Measurements from ENCODE around the gene NTM.
A peak's percentile ranks its signal among the peaks of the same experiment; 100 is the strongest.

Gene NTM

GRCh38 chr11:132008226-132008625, 637.8 kb downstream of the NTM start:
- DNase-seq (ENCODE audit: low spot score): no peak

GRCh38 chr11:132008872-132009271, 638.5 kb downstream of the NTM start:
- DNase-seq (ENCODE audit: low spot score): no peak

GRCh38 chr11:132020001-132020400, 649.6 kb downstream of the NTM start:
- no peak for DNase-seq (ENCODE audit: low spot score)

GRCh38 chr11:132022285-132022684, 651.9 kb downstream of the NTM start:
- DNase-seq (ENCODE audit: low spot score): no peak

- no peak for DNase-seq (ENCODE audit: low spot score)
Observed at GRCh38 chr11:132022733-132023478, 652.5 kb downstream of the NTM start.

- no peak for DNase-seq (ENCODE audit: low spot score)
Observed at GRCh38 chr11:132024587-132025295, 654.3 kb downstream of the NTM start.

- DNase-seq (ENCODE audit: low spot score): no peak
Observed at GRCh38 chr11:132026746-132027145, 656.3 kb downstream of the NTM start.

GRCh38 chr11:132028380-132029240, 658.2 kb downstream of the NTM start:
- DNase-seq (ENCODE audit: low spot score): peak; percentile 5

GRCh38 chr11:132030896-132031295, 660.5 kb downstream of the NTM start:
- DNase-seq (ENCODE audit: low spot score): no peak

- DNase-seq (ENCODE audit: low spot score): no peak
Observed at GRCh38 chr11:132032555-132032954, 662.1 kb downstream of the NTM start.

- DNase-seq (ENCODE audit: low spot score): no peak
Observed at GRCh38 chr11:132033051-132033450, 662.6 kb downstream of the NTM start.

- no peak for DNase-seq (ENCODE audit: low spot score)
Observed at GRCh38 chr11:132035228-132035627, 664.8 kb downstream of the NTM start.

GRCh38 chr11:132035766-132036165, 665.4 kb downstream of the NTM start:
- DNase-seq (ENCODE audit: low spot score): no peak

- no peak for DNase-seq (ENCODE audit: low spot score)
Observed at GRCh38 chr11:132036220-132036619, 665.8 kb downstream of the NTM start.

GRCh38 chr11:132036746-132037466, 666.5 kb downstream of the NTM start:
- no peak for DNase-seq (ENCODE audit: low spot score)

- no peak for DNase-seq (ENCODE audit: low spot score)
Observed at GRCh38 chr11:132037467-132037862, 667.0 kb downstream of the NTM start.

- DNase-seq (ENCODE audit: low spot score): no peak
Observed at GRCh38 chr11:132037956-132038355, 667.5 kb downstream of the NTM start.

- DNase-seq (ENCODE audit: low spot score): no peak
Observed at GRCh38 chr11:132039521-132039920, 669.1 kb downstream of the NTM start.

GRCh38 chr11:132042296-132042695, 671.9 kb downstream of the NTM start:
- no peak for DNase-seq (ENCODE audit: low spot score)

- no peak for DNase-seq (ENCODE audit: low spot score)
Observed at GRCh38 chr11:132043714-132044113, 673.3 kb downstream of the NTM start.

- no peak for DNase-seq (ENCODE audit: low spot score)
Observed at GRCh38 chr11:132045107-132045506, 674.7 kb downstream of the NTM start.

- no peak for DNase-seq (ENCODE audit: low spot score)
Observed at GRCh38 chr11:132046288-132046865, 676.0 kb downstream of the NTM start.

Measured in activated CD4-positive, alpha-beta T cell treated with anti-CD3 and anti-CD28 coated beads, Interleukin-2, Interleukin-4, amounts not matched to agents 100 ng/mL and 50 ng/mL, durations not matched to agents 16 hours and 8 hours (primary cell).